CD4-positive, alpha-beta T cell (primary cell): Measurements from ENCODE around the gene CORT. TPM values are rescaled to one million over a fixed set of nuclear protein-coding genes. Genes with fewer than 3 reads are reported as not detected.
A peak's percentile ranks its signal among the peaks of the same experiment; 100 is the strongest.

Experiments used
- ATAC-seq: fragments of 200-7000 bp; cut with Tn5 transposase; one replicate; pipeline ENCODE4 v1.10.0; 2022; ENCODE audit warnings: mild to moderate bottlenecking; ENCODE audit not compliant: poor library complexity
- CTCF ChIA-PET: fragments of 350-600 bp; sonication (Branson Sonifier 250); formaldehyde crosslinking; loops from one replicate; lab custom pipeline; 2021; ENCODE audit warnings: antibody characterized with exemption, inconsistent platforms; lab: Charles Lee
- POLR2A ChIA-PET: fragments of 350-600 bp; sonication (Branson Sonifier 250); formaldehyde crosslinking; loops from one replicate; lab custom pipeline; 2021; ENCODE audit warnings: antibody characterized with exemption, inconsistent platforms; lab: Charles Lee
- DNase-seq, 14 experiments: peaks; one replicate each; pipeline ENCODE4 v3.0.0-alpha.2; 2013 to 2020; ENCODE audit warnings: mixed read lengths in 2 of 14
- H3K27ac ChIP-seq, 2 donors: one replicate each; pipeline versions ENCODE4 v1.5.1 to v1.7.0; 2013; ENCODE audit warnings: low read length in 2 of 2, low read depth in 1 of 2, mild to moderate bottlenecking in 1 of 2
- H3K27me3 ChIP-seq, 2 experiments: 1 replicate in 1 of 2; 2 replicates in 1 of 2; pipeline versions ENCODE4 v1.6.1 to v1.7.0; 2013; ENCODE audit warnings: low read length in 2 of 2, control low read depth in 1 of 2, mild to moderate bottlenecking in 1 of 2, moderate library complexity in 1 of 2; ENCODE audit not compliant: insufficient read depth in 2 of 2, control insufficient read depth in 1 of 2
- H3K36me3 ChIP-seq: one replicate; pipeline ENCODE4 v1.6.1; 2013; ENCODE audit warnings: low read length, control low read depth; ENCODE audit not compliant: insufficient read depth
- H3K4me1 ChIP-seq: one replicate; pipeline ENCODE4 v1.6.1; 2013; ENCODE audit warnings: low read length, control low read depth; ENCODE audit not compliant: insufficient read depth
- H3K4me3 ChIP-seq: one replicate; pipeline ENCODE4 v1.5.1; 2013; ENCODE audit warnings: mild to moderate bottlenecking, low read length, moderate library complexity
- H3K9me3 ChIP-seq, 2 experiments: 1 replicate in 1 of 2; 2 replicates in 1 of 2; pipeline versions ENCODE4 v1.6.1 to v1.7.0; 2013; ENCODE audit warnings: low read length in 2 of 2, mild to moderate bottlenecking in 2 of 2, control low read depth in 1 of 2, moderate library complexity in 1 of 2; ENCODE audit not compliant: control insufficient read depth in 1 of 2, insufficient read depth in 1 of 2
- H3K27ac Mint-ChIP-seq: one replicate; pipeline ENCODE4 v1.8.0; 2020; ENCODE audit warnings: mixed read lengths
- H3K27me3 Mint-ChIP-seq: one replicate; pipeline ENCODE4 v1.8.0; 2021; ENCODE audit warnings: mixed read lengths
- H3K36me3 Mint-ChIP-seq: one replicate; pipeline ENCODE4 v1.8.0; 2021; ENCODE audit warnings: low read depth, mixed read lengths
- H3K4me1 Mint-ChIP-seq: one replicate; pipeline ENCODE4 v1.8.0; 2021; ENCODE audit warnings: low read depth, mixed read lengths
- H3K4me3 Mint-ChIP-seq: one replicate; pipeline ENCODE4 v1.8.0; 2020; ENCODE audit warnings: mild to moderate bottlenecking, mixed read lengths
- H3K9me3 Mint-ChIP-seq: one replicate; pipeline ENCODE4 v1.8.0; 2020; ENCODE audit warnings: mixed read lengths
- CTCF ChIP-seq: fragments of 200-600 bp; IDR thresholded peaks from one replicate; pipeline ENCODE4 v1.8.0; 2022; ENCODE audit warnings: antibody characterized with exemption, mild to moderate bottlenecking
- intact Hi-C, 2 experiments: fragments of 100-400 bp; cut with DNase I in 1 of 2; cut with micrococcal nuclease in 1 of 2; formaldehyde crosslinking; loops; one replicate each; pipeline versions ENCODE4 v1.15.1 to v1.9.0; 2023 to 2025; cut with DNase I, micrococcal nuclease
- total RNA-seq, 174 experiments: library from RNA in 2 of 174; stranded (reverse) in 2 of 174; gene quantifications; one replicate each; pipeline ENCODE4 v1.2.3 and lab custom pipeline; 2021 to 2026

Gene CORT
- total RNA-seq, 2 experiments from 2014 or later, result 0.25 TPM; not detected in 1

GRCh38 chr1:10429868-10430215 is 20.0 kb upstream of the CORT start:
- ChIA-PET POLR2A (interaction anchor here (0.6 to 2.2 kb wide), 7 partner anchors 21 to 801 kb away, joined by 3 to 20 read pairs (median 4); partner anchors contain the start of genes KIF1B and PEX14), CTCF (interaction anchor here (0.6 to 3.0 kb wide), 17 partner anchors 12 to 1005 kb away, joined by 3 to 35 read pairs (median 4); partner anchors contain the start of genes DFFA, KIF1B, PEX14 and PGD)
- peak overlapping the region; percentile 30 to 65 for H3K27ac ChIP-seq
- Mint-ChIP-seq H3K27me3 (no peaks in the 10 kb centered on the region), H3K27ac (peak overlapping the region; percentile 92), H3K9me3 (no peaks in the 10 kb centered on the region), H3K4me1 (peaks cover 23% of the 10 kb centered on the region), H3K4me3 (peak overlapping the region; percentile 94), H3K36me3 (peaks cover 6% of the 10 kb centered on the region)
- H3K27me3 ChIP-seq, result no peaks in the 10 kb centered on the region
- H3K9me3 ChIP-seq, result no peaks in the 10 kb centered on the region
- peak in 6 of 14 experiments; percentile 8 to 66 (median 50) for DNase-seq
- no peak for TF ChIP-seq CTCF
- H3K4me3 ChIP-seq, result peak overlapping the region; percentile 71
- peak; percentile 31 for ATAC-seq
- no peaks in the 10 kb centered on the region for H3K36me3 ChIP-seq
- intact Hi-C loops, result loop anchor here (1.0 to 5.0 kb wide), 10 partner anchors 31 to 938 kb away; partner anchors contain the start of genes DFFA (in 1 of the 2), LZIC (in 1 of the 2), NMNAT1 (in 1 of the 2) and PGD (in 1 of the 2)
- H3K4me1 ChIP-seq, result peaks cover 26% of the 10 kb centered on the region

- intact Hi-C loops, result loop anchor here (1.0 to 5.0 kb wide), 6 partner anchors 31 to 803 kb away; partner anchors contain the start of genes DFFA (in 1 of the 2), PGD (in 1 of the 2) and UBE4B (in 1 of the 2)
- Histone ChIP-seq H3K9me3 (no peaks in the 10 kb centered on the region), H3K27ac (peak within 1 kb of the TSS; percentile 65 to 68), H3K4me1 (peaks cover 26% of the 10 kb centered on the region), H3K4me3 (peak within 1 kb of the TSS; percentile 71), H3K36me3 (no peaks in the 10 kb centered on the region), H3K27me3 (no peaks in the 10 kb centered on the region)
- Mint-ChIP-seq H3K27me3 (no peaks in the 10 kb centered on the region), H3K27ac (peak within 1 kb of the TSS; percentile 92), H3K9me3 (no peaks in the 10 kb centered on the region), H3K36me3 (peaks cover 6% of the 10 kb centered on the region), H3K4me1 (peaks cover 23% of the 10 kb centered on the region), H3K4me3 (peak within 1 kb of the TSS; percentile 94)
- POLR2A ChIA-PET, result interaction anchor here (0.6 to 2.2 kb wide), 9 partner anchors 21 to 582 kb away, joined by 3 to 20 read pairs (median 4); partner anchors contain the start of genes DFFA, KIF1B, PEX14 and PGD
- peak; percentile 79 for ATAC-seq
- DNase-seq, result peak; percentile 72 to 95 (median 90)
- CTCF ChIA-PET, result interaction anchor here (0.6 to 3.0 kb wide), 18 partner anchors 12 to 1005 kb away, joined by 3 to 35 read pairs (median 4); partner anchors contain the start of genes DFFA, KIF1B, PEX14 and PGD
- TF ChIP-seq CTCF, result peak; percentile 98
These were observed 19.4 kb upstream of the CORT start, which contains the start of gene CENPS for GRCh38 chr1:10430216-10431069. Gene CENPS (plus strand): TSS chr1:10430433. CDS start chr1:10430518, 85 bp downstream.

GRCh38 chr1:10431070-10431730 is 18.6 kb upstream of the CORT start:
- Mint-ChIP-seq H3K27me3 (no peaks in the 10 kb centered on the region), H3K4me1 (peaks cover 23% of the 10 kb centered on the region), H3K4me3 (peak overlapping the region; percentile 94), H3K9me3 (no peaks in the 10 kb centered on the region), H3K36me3 (peaks cover 6% of the 10 kb centered on the region), H3K27ac (peak overlapping the region; percentile 92)
- Histone ChIP-seq H3K27ac (peak overlapping the region in 1 of 2 donors; percentile 65), H3K4me1 (peaks cover 26% of the 10 kb centered on the region), H3K9me3 (no peaks in the 10 kb centered on the region), H3K36me3 (no peaks in the 10 kb centered on the region), H3K27me3 (no peaks in the 10 kb centered on the region), H3K4me3 (peak overlapping the region; percentile 71)
- CTCF ChIA-PET, result interaction anchor here (0.6 to 3.0 kb wide), 6 partner anchors 31 to 581 kb away, joined by 3 to 35 read pairs (median 14); partner anchors contain the start of genes KIF1B, PGD and TARDBP
- no peak for TF ChIP-seq CTCF
- intact Hi-C loops, result loop anchor here in 1 of 2 experiments (2.0 to 5.0 kb wide), 2 partner anchors 436 to 804 kb away; no protein-coding TSS in a partner anchor
- POLR2A ChIA-PET, result interaction anchor here (0.8 to 2.2 kb wide), 6 partner anchors 30 to 221 kb away, joined by 3 to 20 read pairs (median 6); partner anchors contain the start of genes DFFA, KIF1B, PEX14 and PGD
- peak in 2 of 14 experiments; percentile 14 to 59 for DNase-seq
- peak; percentile 5 for ATAC-seq
